Ovary (tissue), 9 donors: ENCODE results near the gene PCBP3. TPM values are rescaled to one million over a fixed set of nuclear protein-coding genes. Genes with fewer than 3 reads are reported as not detected.
A peak's percentile ranks its signal among the peaks of the same experiment; 100 is the strongest.

ENCODE experiments used
- DNase-seq, 5 donors: peaks; one replicate each; pipeline ENCODE4 v3.0.0-alpha.2; 2019 to 2020
- H3K27ac ChIP-seq, 2 donors: fragments of 200-600 bp; one replicate each; pipeline versions ENCODE4 v1.5.1 to v1.8.0; 2019 to 2022
- H3K27me3 ChIP-seq: fragments of 200-600 bp; one replicate; pipeline ENCODE4 v1.8.0; 2022
- H3K36me3 ChIP-seq: fragments of 200-600 bp; sonication (generic); one replicate; pipeline ENCODE4 v1.5.1; 2019
- H3K4me1 ChIP-seq: one replicate; pipeline ENCODE4 v1.8.1; 2013; ENCODE audit warnings: mild to moderate bottlenecking, moderate library complexity; ENCODE audit not compliant: insufficient read depth
- H3K4me3 ChIP-seq: fragments of 200-600 bp; sonication (generic); one replicate; pipeline ENCODE4 v1.5.1; 2017
- H3K9me3 ChIP-seq, 2 donors: fragments of 200-600 bp in 1 of 2; sonication (generic) in 1 of 2; one replicate each; pipeline versions ENCODE4 v1.5.1 to v1.8.1; 2013 to 2019; ENCODE audit warnings: mild to moderate bottlenecking in 1 of 2, moderate library complexity in 1 of 2
- CTCF ChIP-seq, 3 donors: fragments of 450-650 bp in 2 of 3; fragments of 200-600 bp in 1 of 3; IDR thresholded peaks; one replicate each; pipeline versions ENCODE4 v1.5.1 to v1.8.0; 2016 to 2022; ENCODE audit warnings: antibody characterized with exemption in 3 of 3, mild to moderate bottlenecking in 1 of 3
- EP300 ChIP-seq: sonication (generic); formaldehyde crosslinking; IDR thresholded peaks from one replicate; pipeline ENCODE4 v1.6.1; 2017; ENCODE audit warnings: antibody characterized with exemption
- POLR2A ChIP-seq: fragments of 450-650 bp; IDR thresholded peaks from one replicate; pipeline ENCODE4 v1.6.1; 2017; ENCODE audit warnings: antibody characterized with exemption, mild to moderate bottlenecking, moderate library complexity
- WGBS, 3 donors: extraction: QIAGEN DNeasy Blood & Tissue Kit in 1 of 3; methylation state at CpG; one replicate each; pipeline versions ENCODE4 v1.1.5 to v1.1.7; 2013 to 2017; 5-methylcytosine and 5-hydroxymethylcytosine counted together
- intact Hi-C, 4 donors: fragments of 100-400 bp; cut with DNase I; formaldehyde crosslinking; loops; one replicate each; pipeline versions ENCODE4 v1.11.0 to v1.15.1; 2022 to 2023
- polyA plus RNA-seq, 2 donors: library from polyadenylated mRNA; stranded (reverse); fragments of 200-250 nt in 1 of 2; fragments of 350-450 nt in 1 of 2; fragmentation: Illumina TruSeq in 1 of 2; extraction: RNeasy Lipid Tissue Mini Kit (QIAGEN cat#74804) in 1 of 2; gene quantifications; one replicate each; pipeline ENCODE4 v1.2.3, GENCODE V29; 2013 to 2014
- total RNA-seq, 7 donors: library from RNA; depleted of rRNA in 2 of 7; stranded (reverse); fragments of >200 nt in 2 of 7; fragmentation: NEBNext Ultra II Directional in 3 of 7; extraction: Animal tissue kit (Norgen Biotek cat#: 25700) in 3 of 7; gene quantifications; one replicate each; pipeline versions ENCODE4 v1.1.0 to v1.2.4, GENCODE V29; 2016 to 2023
- donor health status: DM: no; HTN: no; CAD: no; lungs with moderate emphysema.
- donor health status: DM: no; HTN: no; CAD: no.
- donor health status: Bipolar disorder and iron deficiency.
- donor health status: DM: yes; HTN: yes; CAD: no.
- donor health status: DM: no; HTN: no; CAD: no.
- donor health status: DM: yes; HTN: yes; CAD: no.

The PCBP3 gene
- total and polyA plus RNA-seq, 9 donors = 2.4 to 10.1 (median 5.4) TPM

- intact Hi-C loops = loop anchor here in 1 of 4 donors (10.0 kb wide), 1 partner anchor 77 kb away; no protein-coding TSS in a partner anchor
- peak overlapping the region; percentile 71 to 72 for H3K27ac ChIP-seq
- peaks cover 23% of the 10 kb centered on the region for H3K4me1 ChIP-seq
Observed at GRCh38 chr21:45977396-45977795, 333.9 kb downstream of the PCBP3 start.

GRCh38 chr21:45979141-45979631 is 335.7 kb downstream of the PCBP3 start:
- TF ChIP-seq EP300 (no peak), POLR2A (no peak), CTCF (IDR thresholded peaks at IDR 0.05) (no peak)
- Histone ChIP-seq H3K27ac (peak overlapping the region; percentile 32 to 59), H3K4me1 (peaks cover 18% of the 10 kb centered on the region), H3K27me3 (no peaks in the 10 kb centered on the region), H3K36me3 (no peaks in the 10 kb centered on the region), H3K9me3 (no peaks in the 10 kb centered on the region), H3K4me3 (no peak overlapping the region)
- 61 to 83% (median 78%) methylated on average over 20 of the region's 20 CpGs for WGBS, 3 donors
- DNase-seq = peak; percentile 34 to 63 (median 60)
- intact Hi-C loops = loop anchor here in 1 of 4 donors (10.0 kb wide), 1 partner anchor 76 kb away; no protein-coding TSS in a partner anchor

More at GRCh38 chr21:45977396-45977795, 333.9 kb downstream of the PCBP3 start:
- no peak overlapping the region for H3K4me3 ChIP-seq
- no peaks in the 10 kb centered on the region for H3K9me3 ChIP-seq
- TF ChIP-seq CTCF (IDR thresholded peaks at IDR 0.05) (no peak), POLR2A (no peak), EP300 (no peak)
- no peaks in the 10 kb centered on the region for H3K36me3 ChIP-seq
- no peaks in the 10 kb centered on the region for H3K27me3 ChIP-seq
- DNase-seq = peak; percentile 73 to 86 (median 79)
- WGBS, 3 donors = 10 to 33% (median 27%) methylated on average over 5 of the region's 5 CpGs

- Histone ChIP-seq H3K27ac (peak overlapping the region; percentile 32 to 59), H3K27me3 (no peaks in the 10 kb centered on the region), H3K36me3 (no peaks in the 10 kb centered on the region), H3K9me3 (no peaks in the 10 kb centered on the region), H3K4me1 (peaks cover 15% of the 10 kb centered on the region), H3K4me3 (no peak overlapping the region)
- intact Hi-C loops = loop anchor here in 3 of 4 donors (5.0 to 10.0 kb wide), 3 partner anchors 43 to 75 kb away; no protein-coding TSS in a partner anchor
- DNase-seq = peak in 4 of 5 donors; percentile 20 to 44 (median 37)
- 77 to 81% (median 80%) methylated on average over 7 of the region's 7 CpGs for WGBS, 3 donors
- TF ChIP-seq CTCF (IDR thresholded peaks at IDR 0.05) (no peak), EP300 (no peak), POLR2A (no peak)
Observed at GRCh38 chr21:45979651-45980050, 336.1 kb downstream of the PCBP3 start.

GRCh38 chr21:45980271-45980670 is 336.7 kb downstream of the PCBP3 start:
- TF ChIP-seq POLR2A (no peak), EP300 (no peak), CTCF (IDR thresholded peaks at IDR 0.05) (no peak)
- no peak overlapping the region for H3K4me3 ChIP-seq
- no peaks in the 10 kb centered on the region for H3K27me3 ChIP-seq
- peak in 1 of 5 donors; percentile 23 for DNase-seq
- H3K36me3 ChIP-seq = no peaks in the 10 kb centered on the region
- H3K27ac ChIP-seq = peak overlapping the region in 1 of 2 donors; percentile 38
- WGBS, 3 donors = 61 to 65% (median 64%) methylated on average over 2 of the region's 2 CpGs
- peaks cover 11% of the 10 kb centered on the region for H3K4me1 ChIP-seq
- H3K9me3 ChIP-seq = no peaks in the 10 kb centered on the region
- intact Hi-C loops = loop anchor here in 2 of 4 donors (5.0 kb wide), 2 partner anchors 42 to 57 kb away; no protein-coding TSS in a partner anchor
